GM18868 (cell line): Measurements from ENCODE around the gene PPP1R36.
"Not testable (repeated sequence)": the region's sequence is repeated elsewhere in the genome, so short reads cannot be mapped to it uniquely, and the experiment has no call there.

Experiments
- ATAC-seq: cut with Tn5 transposase; IDR thresholded peaks from one replicate; pipeline ENCODE4 v1.9.1; 2021; ENCODE audit warnings: mild to moderate bottlenecking, moderate library complexity; ENCODE audit not compliant: unreplicated experiment

The PPP1R36 gene

DNA sequence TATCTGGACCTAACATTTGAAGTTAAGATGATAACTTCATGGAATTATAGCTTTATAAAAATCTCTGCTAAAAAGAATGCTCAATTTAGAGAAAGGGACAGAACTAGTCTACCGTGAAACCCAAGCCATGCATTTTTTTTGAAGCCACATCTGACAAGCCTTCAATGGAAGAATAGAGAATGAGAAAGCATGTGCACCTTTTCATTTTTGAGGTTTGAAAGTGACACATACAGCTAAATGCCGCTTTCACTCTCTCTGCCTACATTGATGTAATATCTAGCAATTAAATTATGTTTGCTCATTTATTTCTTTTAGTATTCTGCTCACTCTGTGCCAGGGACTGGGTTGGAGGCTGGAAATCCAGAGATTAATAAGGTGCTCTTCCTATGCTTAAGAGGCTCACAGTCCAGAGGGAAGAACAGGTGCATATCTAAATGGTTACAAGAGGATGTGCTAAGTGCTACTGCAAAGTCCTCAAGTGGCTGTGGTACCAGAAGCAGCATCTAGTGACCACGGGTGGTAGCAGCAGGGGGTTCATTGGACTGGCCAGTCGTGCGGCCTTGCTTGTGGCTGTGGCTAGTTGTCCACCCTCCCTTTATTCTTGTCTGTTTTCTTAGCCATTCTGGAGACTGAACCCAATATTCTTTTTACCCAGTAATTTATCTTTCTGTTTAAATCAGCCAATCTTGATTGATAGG lies 60.4 kb downstream of the PPP1R36 start:
- ATAC-seq = no peak

DNA sequence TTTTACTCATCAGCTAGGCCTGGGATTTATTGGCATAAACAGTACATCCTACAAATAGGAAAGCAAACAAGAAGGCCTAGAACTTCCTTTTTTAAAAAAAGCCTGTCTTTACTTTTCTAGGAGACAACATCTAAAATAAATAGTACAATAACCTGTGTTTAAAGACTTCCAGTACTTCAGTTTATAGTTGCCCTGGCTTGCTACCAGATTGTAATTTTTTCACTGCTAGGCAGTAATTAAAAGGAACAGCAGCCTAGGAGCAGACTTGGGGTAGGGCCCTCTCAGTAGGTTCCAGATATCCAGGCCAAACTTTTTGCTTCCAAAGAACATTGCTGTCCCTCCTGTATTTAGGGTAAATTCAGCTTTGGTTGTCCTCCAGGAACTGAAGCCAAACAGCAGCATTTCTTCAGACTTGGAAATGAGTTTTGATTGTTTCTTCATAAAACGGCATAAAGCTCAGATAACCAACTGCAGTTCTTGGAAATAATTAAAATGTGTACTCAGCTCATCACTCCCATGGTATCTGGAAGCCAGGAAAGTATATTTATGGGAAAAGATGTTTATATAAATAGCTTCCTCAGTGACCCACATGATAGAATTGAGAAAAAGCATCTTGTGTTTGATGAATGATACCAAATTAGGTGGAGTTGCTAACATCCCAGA lies 61.7 kb downstream of the PPP1R36 start:
- no peak for ATAC-seq

DNA sequence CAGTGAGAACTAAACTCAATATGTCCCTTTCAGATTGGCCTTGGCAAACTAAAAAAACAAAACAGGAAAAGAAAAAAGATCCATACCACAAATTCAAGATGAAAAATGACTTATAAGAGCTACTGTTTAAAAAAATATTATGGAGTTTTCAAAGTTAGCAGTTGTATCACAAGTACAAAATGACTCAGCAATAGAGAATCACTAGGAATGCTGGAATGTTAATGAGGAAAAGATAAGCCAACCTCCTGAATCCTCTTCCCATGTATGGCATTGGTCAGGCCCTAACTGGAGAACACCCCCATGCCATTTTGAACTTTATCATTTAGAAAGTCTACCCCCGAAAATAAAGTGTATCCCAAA lies 62.2 kb downstream of the PPP1R36 start:
- ATAC-seq = no peak

DNA sequence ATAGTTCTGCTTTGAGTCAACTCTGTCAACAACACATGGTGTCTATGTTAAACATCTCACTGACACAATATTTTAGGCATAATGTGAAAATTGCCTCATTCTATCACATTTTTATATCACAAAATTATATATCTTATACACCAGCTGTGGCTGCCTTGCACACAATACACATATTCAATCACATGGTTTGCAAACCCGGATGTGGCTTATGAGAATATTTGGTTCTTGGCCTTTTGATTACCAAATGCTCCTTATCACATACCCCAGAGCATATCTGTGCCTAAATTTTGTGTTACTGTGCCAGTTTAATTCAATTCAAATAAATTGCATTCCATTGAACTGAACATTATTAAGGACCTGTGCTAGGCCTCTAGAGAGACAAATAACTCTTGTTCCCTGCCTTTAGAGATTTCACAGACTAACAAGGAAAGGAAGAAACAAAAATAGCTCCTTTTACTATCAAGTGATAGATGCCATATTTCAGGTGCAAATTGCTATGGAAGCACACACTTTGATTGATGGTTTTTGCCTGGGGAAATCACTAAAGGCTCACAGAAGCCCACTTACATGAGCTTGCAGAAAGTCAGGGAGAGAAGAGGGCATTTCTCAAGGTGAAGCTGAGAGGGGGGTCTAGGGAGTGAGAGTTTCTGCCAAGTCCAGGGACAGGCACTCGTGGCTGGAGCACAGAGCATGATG lies 63.4 kb downstream of the PPP1R36 start:
- no peak for ATAC-seq

DNA sequence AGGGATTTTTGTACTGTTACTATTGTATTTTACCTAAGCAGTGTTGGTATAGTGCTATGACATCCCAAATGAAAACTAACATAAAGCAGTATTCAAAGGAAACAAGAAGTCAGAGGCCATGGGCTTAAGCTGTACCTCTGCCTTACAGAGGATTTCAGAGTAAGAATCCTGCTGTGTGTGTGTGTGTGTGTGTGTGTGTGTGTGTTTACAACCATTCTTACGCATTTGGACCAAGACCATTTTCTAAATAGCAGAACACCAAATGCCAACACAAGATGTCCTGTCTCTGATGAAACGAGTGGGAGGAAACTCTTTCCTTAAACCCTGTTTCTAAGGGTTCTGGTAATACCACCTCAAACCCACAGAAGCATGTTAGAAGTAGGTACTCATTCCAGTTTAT lies 64.4 kb downstream of the PPP1R36 start:
- ATAC-seq = no peak

DNA sequence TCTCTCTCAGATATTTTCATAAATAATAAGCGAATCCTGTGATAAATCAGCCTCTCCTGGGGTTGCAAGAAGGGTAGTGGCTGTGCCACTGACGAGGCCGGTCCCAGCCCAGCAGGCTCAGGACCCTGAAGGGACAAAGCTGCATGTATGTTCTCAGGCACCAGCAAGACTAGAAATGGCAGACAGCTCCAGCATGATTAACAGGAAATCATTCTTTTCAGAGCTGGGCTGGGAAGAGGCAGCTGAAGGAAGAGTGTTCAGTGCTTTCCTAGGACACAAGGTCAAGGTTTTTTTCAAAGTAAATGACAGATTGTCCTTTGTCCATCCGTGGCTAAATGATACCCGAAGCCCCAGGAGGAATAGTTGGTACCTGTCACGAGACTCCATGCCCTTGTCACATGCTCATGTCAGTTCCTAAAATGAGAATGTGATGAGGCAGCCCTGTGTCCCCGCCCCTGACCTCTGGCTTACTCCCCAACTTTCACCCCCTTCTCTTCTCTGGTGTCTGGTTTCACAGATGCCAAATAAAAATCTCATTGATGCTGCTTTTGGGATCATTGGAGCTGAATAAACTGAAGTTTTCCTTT lies 65.1 kb downstream of the PPP1R36 start:
- ATAC-seq = no peak

DNA sequence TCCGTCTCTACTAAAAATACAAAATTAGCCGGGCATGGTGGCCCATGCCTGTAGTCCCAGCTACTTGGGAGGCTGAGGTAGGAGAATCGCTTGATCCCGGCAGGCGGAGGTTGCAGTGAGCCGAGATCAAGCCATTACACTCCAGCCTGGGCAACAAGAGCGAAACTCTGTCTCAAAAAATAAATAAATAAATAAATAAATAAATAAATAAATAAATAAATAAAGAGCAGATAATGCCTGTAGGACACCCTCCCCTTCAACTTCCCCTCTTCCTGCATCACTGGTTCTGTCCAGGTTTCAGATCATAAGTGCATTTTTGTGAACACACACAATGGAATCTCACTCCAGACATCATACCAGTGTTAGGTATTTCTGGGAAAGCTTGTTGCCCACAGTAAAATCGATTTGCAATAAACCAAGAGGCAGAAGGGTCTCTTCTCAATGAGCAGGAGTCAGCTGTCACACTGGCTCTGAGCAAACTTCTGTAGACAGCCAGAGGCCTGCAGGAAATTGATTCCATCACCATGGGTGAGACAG lies 68.2 kb downstream of the PPP1R36 start:
- not testable (repeated sequence) for ATAC-seq

DNA sequence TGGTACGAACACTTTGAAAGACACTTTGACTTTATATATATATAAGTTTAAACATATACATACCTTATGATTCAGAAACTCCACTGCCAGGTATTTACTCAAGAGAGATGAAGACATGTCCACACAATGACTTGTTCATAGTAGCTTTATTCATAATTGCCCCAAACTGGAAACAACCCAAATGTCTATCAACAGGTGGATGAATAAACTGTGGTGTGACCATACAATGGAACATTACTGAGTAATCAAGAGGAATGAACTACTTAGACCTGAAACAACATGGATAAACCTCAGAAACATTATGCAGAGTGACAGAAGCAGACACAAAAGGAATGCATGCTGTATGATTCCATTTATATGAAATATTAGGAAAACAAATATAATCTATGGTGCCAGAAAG lies 71.1 kb downstream of the PPP1R36 start:
- no peak for ATAC-seq

DNA sequence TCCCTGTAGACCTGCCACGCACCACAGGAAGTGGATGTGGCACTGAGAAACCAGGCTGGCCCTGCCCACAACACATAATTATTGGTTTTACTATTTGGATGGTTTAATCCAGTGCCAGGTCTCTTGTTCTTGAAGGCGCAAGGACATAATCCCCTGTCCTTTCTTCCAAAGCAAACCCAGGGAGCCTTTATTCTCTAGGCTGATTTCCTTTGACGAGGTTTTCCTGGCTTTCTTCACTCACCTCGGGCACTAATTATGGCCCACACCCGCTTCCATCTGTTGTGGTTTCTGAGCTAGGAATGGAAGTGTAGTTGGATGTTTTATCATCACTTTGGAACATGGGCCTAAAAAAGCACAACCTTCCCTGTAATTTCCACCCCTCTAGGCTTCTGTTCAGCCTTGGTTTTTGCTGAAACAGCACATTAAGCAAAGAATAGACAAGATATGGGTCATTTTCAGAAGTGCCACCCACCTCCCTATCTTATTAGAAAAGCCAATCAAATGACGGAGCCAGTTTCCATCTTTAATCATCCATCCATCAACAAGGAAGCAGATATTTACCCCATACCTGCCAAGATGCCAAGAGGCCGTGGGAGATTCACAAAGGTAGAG lies 73.9 kb downstream of the PPP1R36 start:
- no peak for ATAC-seq

DNA sequence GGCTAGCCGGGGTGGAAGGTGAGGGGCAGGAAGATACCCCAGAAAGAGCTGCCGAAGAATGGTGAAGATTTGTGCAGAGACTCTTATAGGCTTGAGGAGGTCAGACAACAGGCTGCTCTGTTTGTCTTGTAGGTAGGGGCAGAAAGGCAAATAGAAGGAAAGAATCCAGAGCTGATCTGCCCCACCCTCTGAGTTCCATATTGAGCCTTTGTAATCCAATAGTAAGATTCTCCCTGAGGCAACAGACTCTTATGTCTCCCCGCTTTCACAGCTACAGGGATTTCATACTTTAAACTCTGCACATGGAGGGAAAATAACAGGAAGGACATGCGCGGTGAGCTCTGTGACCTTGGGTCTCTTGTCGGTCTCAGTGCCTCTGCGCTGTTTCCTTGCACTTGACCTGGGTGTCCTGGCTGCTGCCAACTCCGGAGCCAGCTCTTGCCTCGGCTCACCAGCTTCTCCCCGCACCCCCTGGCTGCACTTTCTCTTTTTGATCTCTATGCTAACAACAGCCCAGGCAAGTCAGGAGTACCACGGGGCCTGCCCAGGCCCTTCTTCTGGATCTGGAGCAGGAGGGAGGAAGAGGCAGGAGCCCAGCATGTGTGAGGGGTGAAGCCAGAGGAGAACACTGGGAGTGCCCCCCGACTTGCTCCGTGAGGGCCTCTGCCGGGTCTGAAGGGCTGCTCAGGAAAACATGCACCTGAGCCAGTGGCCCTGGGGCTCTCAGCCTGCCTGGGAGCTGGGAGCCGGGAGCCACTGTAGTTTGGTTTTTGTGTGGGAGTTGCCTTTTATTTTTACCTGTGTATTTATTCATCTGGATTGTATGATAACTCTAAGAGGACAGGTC lies 75.8 kb downstream of the PPP1R36 start:
- ATAC-seq = no peak

DNA sequence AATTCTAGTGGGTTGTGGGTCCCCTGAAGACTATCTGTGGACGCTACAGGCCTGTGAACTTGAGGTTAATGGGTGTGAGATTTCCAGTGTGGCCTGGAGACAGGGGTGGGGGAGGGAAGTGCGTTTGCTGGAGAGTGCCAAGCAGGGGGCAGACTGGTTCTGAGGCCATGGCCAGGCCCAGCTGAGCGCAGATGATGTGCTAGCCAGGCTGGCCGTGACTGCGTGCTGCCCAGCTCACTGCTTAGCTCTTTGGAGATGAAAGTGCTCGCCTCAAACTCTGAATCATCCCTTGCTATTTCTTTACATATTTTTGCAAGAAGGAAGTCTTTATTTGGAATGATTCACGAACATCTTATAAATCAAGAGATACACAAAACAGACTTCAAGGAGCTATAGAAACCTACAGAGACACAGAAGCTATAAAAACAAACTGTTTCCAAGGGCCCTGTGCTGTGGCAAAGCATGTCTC lies 79.2 kb downstream of the PPP1R36 start:
- ATAC-seq = no peak

DNA sequence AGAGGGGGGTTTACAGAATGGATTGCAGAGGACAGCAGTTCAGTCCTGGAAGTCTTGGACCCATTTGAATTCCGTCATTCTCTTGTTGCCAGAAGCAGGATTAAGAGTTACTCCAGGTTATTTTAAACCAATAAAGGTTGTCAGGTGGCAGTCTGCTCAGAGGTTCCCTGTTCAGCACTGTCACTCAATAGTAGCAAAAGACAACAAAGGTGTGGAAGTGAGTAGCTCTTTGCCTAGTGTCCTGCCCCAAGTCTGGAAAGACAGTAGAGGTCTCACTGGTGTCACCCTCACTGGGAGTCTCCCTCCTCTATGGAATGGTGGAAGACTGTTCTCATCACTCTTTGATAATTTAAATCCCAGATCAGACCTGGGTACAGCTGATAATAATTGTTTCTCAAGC lies 81.0 kb downstream of the PPP1R36 start:
- no peak for ATAC-seq

DNA sequence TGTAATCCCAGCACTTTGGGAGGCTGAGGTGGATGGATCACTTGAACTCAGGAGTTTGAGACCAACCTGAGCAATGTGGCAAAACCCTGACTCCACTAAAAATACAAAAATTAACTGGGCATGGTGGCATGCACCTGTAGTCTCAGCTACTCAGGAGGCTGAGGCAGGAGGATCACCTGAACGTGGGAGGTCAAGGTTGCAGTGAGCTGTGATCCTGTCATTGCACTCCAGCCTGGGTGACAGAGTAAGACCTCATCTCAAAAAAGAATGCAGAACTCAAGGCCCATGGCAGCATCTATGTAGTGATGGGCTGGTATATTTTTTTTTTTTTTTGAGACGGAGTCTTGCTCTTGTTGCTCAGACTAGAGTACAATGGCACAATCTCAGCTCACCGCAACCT lies 81.5 kb downstream of the PPP1R36 start:
- not testable (repeated sequence) for ATAC-seq

DNA sequence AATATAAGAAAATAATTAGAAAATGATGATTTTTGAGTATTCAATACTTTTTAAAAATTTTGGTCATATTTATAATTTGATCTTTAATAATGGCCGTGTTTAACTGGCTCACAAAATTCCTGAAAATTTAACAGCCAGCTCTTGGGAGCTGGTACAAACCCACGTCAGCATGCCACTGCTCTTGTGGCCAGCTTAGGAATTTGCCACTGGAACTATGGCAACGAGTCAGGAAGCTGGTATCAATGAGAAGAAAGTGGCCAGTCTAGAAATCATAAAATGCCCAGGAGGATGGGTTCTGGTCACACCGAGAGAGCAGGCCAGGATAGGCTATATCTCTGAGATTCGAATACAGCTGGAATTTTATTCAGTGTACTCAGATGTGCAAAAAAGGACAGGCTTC lies 82.3 kb downstream of the PPP1R36 start:
- no peak for ATAC-seq

DNA sequence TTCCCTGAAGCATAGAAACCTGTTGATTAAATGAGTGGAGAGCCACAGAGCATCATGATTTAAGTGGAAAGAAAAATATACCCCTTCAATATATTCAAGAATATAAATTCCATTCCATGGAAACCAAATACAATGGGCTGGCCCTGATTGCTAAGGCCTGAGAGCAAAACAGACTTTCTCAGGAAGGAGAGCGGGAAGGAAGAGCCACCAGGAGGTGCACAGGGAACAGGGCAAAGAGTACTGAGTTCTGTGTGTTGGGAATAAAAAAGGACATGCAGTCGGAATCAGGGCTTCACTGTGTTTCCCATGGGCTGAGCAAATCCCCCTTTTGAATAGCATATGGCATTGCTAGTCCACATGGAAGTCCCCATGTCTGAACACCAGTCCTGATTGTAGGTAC lies 84.8 kb downstream of the PPP1R36 start:
- ATAC-seq = no peak

DNA sequence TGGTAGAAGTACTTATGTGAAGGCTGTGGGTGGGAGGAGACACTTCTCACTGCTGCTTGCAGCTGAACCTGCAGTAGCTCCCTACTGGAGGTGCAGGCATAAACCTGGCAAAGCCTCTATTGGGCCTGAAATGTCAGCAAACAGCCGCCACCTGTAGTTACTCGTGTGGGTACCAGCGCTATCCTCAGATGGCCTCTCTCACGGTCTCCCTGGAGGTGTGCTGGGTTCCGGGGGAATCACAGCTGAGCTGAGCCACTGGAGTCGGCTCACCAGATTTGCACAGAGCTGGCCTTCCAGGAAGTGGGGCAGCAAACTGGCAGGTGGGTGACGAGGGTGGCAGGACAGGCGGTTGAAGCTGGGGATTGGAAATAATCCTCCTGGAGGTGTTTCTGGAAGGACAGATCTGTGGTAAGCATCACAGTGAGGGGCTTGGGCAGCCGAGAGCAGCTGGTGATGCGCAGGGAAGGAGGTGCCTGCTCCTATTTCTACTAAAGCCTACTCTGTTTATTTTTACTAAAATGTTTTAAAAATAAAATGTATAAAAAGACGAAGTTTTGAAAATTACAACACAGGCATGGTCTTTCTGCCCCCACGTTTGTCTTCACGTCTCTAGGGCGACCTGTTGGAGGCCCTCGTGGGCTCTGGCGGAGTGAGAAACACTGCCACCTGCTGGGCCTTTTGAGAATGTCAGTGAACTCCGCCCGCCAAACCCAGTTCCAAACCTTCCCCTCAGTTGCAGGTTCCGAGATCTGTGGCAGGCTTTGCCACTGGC lies 86.6 kb downstream of the PPP1R36 start:
- peak; percentile 63 for ATAC-seq

DNA sequence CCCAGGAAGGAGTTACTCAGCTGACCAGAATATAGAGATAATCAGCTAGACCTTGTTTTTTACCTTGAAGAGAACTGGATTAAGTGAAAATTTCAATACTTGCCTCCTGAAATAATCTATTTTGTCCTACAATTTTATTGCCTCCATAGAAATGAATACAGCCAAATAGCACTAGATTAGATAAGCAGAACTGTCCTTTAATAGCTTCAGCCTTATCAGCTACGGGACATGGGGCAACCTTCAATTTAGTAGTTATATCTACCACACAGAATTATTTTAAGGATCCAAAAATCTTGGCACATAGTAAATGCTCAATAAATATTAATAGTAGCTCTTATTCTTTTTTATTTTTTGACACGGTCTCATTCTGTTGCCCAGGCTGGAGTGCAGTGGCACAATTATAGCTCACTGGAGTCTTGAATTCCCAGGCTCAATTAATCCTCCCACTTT lies 87.2 kb downstream of the PPP1R36 start:
- ATAC-seq = no peak

DNA sequence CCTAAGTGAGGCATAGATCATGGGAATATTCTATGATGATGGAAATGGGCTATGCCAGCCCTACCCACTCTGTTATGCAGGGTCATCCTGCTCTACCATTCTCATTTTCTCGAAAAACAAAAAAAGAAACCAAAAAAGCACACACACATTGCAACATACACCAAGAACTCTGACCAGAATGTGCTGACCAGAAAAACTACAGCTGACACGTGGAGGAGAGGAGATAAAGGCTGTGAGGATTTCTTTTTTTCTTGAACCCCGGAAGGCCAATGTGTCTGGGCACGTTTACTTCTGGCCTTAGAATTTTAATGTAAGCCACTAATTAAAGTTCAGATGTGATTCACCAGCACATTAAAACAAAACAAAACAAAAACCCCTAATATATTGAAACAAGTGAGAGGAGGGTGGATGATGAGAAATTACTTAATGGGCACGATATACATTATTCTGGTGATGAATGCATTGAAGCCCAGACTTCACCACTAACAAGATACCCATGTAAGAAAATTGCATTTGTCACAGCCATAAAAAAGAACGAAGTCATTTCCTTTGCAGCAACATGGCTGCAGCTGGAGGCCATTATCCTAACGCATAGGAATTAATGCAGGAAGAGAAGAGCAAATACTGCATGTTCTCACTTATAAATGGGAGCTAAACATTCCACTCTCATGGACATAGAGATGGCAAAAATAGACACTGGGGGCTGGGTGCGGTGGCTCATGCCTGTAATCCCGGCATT lies 88.1 kb downstream of the PPP1R36 start:
- no peak for ATAC-seq

DNA sequence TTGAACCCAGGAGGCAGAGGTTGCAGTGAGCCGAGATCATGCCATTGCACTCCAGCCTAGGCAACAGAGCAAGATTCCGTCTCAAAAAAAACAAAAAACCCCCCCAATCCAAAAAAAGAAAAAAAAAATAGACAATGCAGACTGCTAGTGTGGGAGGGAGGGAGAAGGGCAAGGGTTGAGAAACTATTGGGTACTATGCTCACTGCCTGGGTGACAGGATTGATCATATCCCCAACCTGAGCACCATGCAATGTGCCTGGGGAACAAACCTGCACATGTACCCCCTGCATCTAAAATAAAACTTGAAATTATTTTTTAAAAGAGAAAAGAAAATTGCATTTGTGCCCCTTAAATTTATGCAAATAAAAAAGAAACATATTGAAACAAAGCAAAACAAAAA lies 88.9 kb downstream of the PPP1R36 start:
- ATAC-seq = no peak
